ENCODE results near the gene FGD5. TPM values are rescaled to one million over a fixed set of nuclear protein-coding genes. Genes with fewer than 3 reads are reported as not detected.

The FGD5 gene
- total and polyA plus RNA-seq, 9 of the 15 experiments (the other 6 are each of a cell fraction or from before 2014, with no cell fraction given): 0.18 TPM; not detected in 8

- peak; percentile 62 for TF ChIP-seq EGR1 (conservative IDR thresholded peaks at IDR 0.05)
- peak; percentile 92 for TF ChIP-seq TFAP4 (CRISPR knock-in tag; IDR thresholded peaks at IDR 0.05; ENCODE audit: borderline replicate concordance)
- TF ChIP-seq, protein P1, sequence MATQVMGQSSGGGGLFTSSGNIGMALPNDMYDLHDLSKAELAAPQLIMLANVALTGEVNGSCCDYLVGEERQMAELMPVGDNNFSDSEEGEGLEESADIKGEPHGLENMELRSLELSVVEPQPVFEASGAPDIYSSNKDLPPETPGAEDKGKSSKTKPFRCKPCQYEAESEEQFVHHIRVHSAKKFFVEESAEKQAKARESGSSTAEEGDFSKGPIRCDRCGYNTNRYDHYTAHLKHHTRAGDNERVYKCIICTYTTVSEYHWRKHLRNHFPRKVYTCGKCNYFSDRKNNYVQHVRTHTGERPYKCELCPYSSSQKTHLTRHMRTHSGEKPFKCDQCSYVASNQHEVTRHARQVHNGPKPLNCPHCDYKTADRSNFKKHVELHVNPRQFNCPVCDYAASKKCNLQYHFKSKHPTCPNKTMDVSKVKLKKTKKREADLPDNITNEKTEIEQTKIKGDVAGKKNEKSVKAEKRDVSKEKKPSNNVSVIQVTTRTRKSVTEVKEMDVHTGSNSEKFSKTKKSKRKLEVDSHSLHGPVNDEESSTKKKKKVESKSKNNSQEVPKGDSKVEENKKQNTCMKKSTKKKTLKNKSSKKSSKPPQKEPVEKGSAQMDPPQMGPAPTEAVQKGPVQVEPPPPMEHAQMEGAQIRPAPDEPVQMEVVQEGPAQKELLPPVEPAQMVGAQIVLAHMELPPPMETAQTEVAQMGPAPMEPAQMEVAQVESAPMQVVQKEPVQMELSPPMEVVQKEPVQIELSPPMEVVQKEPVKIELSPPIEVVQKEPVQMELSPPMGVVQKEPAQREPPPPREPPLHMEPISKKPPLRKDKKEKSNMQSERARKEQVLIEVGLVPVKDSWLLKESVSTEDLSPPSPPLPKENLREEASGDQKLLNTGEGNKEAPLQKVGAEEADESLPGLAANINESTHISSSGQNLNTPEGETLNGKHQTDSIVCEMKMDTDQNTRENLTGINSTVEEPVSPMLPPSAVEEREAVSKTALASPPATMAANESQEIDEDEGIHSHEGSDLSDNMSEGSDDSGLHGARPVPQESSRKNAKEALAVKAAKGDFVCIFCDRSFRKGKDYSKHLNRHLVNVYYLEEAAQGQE (IDR thresholded peaks at IDR 0.05; ENCODE audit: borderline replicate concordance): peak; percentile 8; the same call in 1 of the 2 replicates
- TF ChIP-seq, protein P1 (CRISPR knock-in tag; IDR thresholded peaks at IDR 0.05; ENCODE audit: low read depth): peak; percentile 73; the same call in 1 of the 2 replicates
- TF ChIP-seq RFX5 (IDR thresholded peaks at IDR 0.05; ENCODE audit: low read depth, low read length): no peak
- TF ChIP-seq ZC3H8 (IDR thresholded peaks at IDR 0.05): peak; percentile 11; the same call in 1 of the 2 replicates
- TF ChIP-seq BDP1 (IDR thresholded peaks at IDR 0.05; ENCODE audit: insufficient read depth, insufficient read length): no peak
- TF ChIP-seq, protein P2, sequence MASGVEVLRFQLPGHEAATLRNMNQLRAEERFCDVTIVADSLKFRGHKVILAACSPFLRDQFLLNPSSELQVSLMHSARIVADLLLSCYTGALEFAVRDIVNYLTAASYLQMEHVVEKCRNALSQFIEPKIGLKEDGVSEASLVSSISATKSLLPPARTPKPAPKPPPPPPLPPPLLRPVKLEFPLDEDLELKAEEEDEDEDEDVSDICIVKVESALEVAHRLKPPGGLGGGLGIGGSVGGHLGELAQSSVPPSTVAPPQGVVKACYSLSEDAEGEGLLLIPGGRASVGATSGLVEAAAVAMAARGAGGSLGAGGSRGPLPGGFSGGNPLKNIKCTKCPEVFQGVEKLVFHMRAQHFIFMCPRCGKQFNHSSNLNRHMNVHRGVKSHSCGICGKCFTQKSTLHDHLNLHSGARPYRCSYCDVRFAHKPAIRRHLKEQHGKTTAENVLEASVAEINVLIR (CRISPR knock-in tag; IDR thresholded peaks at IDR 0.05): peak; percentile 36; the same call in 1 of the 2 replicates
- peak; percentile 66 for TF ChIP-seq TAF7 (tag; IDR thresholded peaks at IDR 0.05)
- peak; percentile 31; the same call in 1 of the 2 replicates for TF ChIP-seq CHD2 (IDR thresholded peaks at IDR 0.05; ENCODE audit: low read depth, low read length)
- 0 out of 2 replicates have a peak, but pooled peaks have one; percentile 14 for TF ChIP-seq LARP7 (IDR thresholded peaks at IDR 0.05)
- no peak for TF ChIP-seq SAFB (IDR thresholded peaks at IDR 0.05; ENCODE audit: borderline replicate concordance, low read depth, low read length)
- no peak; the same call in 1 of the 2 replicates for TF ChIP-seq JUN (IDR thresholded peaks at IDR 0.05; ENCODE audit: borderline replicate concordance, low read depth, low read length)
- TF ChIP-seq JUN (CRISPR knock-in tag; IDR thresholded peaks at IDR 0.05; ENCODE audit: borderline replicate concordance): peak; percentile 61; the same call in 1 of the 2 replicates
- TF ChIP-seq FOXA3 (CRISPR knock-in tag; conservative IDR thresholded peaks at IDR 0.05 in 1 of 2, IDR thresholded peaks at IDR 0.05 in 1 of 2): peak in 1 of 2 experiments; percentile 29; a peak in 1 of 4 replicates
- TF ChIP-seq SRF (CRISPR knock-in tag; IDR thresholded peaks at IDR 0.05): peak in 1 of 2 experiments; percentile 39; a peak in 1 of 4 replicates
- no peak for TF ChIP-seq BRF1 (IDR thresholded peaks at IDR 0.05; ENCODE audit: borderline replicate concordance, extremely low read depth, insufficient read length)
- TF ChIP-seq SUPT5H (IDR thresholded peaks at IDR 0.05): peak; percentile 85
These were observed 128.5 kb downstream of the FGD5 start, which contains the start of gene NR2C2 (continued) for GRCh38 chr3:14947100-14947885.

Measured in K562 (cell line).